A673 (cell line): Measurements from ENCODE around the gene CCL3.

Experiments
- CTCF ChIP-seq: fragments of 300-800, 200-600 bp; sonication (generic); conservative IDR thresholded peaks from 2 replicates; pipeline ENCODE4 v1.5.1; 2017; ENCODE audit warnings: low read depth, mild to moderate bottlenecking, antibody characterized with exemption, low read length, moderate library complexity, mixed read lengths
- EZH2 ChIP-seq: fragments of 200-600 bp; sonication (generic); IDR thresholded peaks from 2 replicates; pipeline ENCODE4 v1.6.1; 2017; ENCODE audit warnings: borderline replicate concordance, low read depth, mild to moderate bottlenecking, mixed read lengths, antibody characterized with exemption, low read length; ENCODE audit not compliant: poor library complexity, severe bottlenecking

GRCh38 chr17:36118477-36119353, 28.8 kb upstream of the CCL3 start:
- TF ChIP-seq EZH2 (no peak), CTCF (no peak)
